HL-60 (cell line): ENCODE results near the gene EARS2.

ENCODE experiments used
- CTCF ChIP-seq: IDR thresholded peaks from one replicate; pipeline ENCODE4 v1.5.1; 2011; ENCODE audit warnings: low read length, control low read depth, inconsistent platforms; ENCODE audit not compliant: insufficient read depth
- GABPA ChIP-seq: IDR thresholded peaks from 2 replicates; pipeline ENCODE4 v1.6.1; 2012; ENCODE audit warnings: low read depth
- POLR2AphosphoS5 ChIP-seq: IDR thresholded peaks from 2 replicates; pipeline ENCODE4 v1.6.1; 2012; ENCODE audit warnings: low read depth
- SPI1 ChIP-seq: IDR thresholded peaks from 2 replicates; pipeline ENCODE4 v1.6.1; 2012; ENCODE audit warnings: low read depth, mild to moderate bottlenecking, borderline replicate concordance
- TF ChIP-seq, protein P1 (sequence below): IDR thresholded peaks from 2 replicates; pipeline ENCODE4 v1.6.1; 2012; ENCODE audit warnings: low read depth; ENCODE audit not compliant: insufficient replicate concordance

DNA sequence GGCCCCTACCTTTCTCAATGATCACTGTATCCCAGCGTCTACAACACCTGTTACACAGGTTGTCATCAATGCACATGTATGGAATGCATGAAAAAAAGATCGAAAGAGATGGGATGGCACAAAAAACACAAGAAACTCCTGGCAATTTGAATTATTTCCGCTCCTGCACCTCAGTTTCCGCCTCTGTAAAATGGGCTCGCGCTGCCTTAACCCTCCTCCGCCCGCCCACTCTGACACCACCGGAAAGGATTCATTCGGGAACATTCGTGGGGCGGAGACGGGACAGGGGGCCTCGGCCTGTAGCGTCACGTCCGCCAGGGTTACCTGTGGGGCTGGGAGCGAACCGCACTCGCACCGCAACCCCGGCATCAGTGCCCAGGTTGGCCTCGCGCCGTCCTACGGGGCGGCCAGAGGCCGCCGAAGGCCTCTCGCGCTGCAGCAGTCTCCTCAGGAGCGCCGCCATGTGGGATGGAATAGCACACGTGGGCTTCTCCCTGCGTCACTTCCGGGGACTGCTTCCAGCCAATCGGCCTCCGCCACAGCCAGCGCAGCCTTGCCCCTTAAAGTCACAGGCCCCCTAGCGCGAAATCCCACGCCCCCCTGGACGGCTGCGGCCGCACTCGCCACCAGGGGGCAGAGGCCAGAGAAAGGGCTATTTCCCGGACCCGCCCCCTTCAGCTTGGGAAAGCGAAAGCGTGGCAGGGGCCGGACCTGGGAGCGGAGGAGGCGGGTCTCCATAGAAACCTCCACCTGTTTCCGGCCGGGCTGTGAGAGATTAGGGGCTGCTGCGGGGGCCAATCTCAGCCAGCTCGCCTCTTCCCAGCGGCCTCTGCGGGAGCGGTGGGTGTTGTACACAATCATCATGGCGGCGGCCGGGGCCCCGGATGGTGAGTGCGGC lies at the start of gene EARS2, which contains the start of gene UBFD1:
- TF ChIP-seq CTCF, result peak; percentile 52
- TF ChIP-seq, protein P1, sequence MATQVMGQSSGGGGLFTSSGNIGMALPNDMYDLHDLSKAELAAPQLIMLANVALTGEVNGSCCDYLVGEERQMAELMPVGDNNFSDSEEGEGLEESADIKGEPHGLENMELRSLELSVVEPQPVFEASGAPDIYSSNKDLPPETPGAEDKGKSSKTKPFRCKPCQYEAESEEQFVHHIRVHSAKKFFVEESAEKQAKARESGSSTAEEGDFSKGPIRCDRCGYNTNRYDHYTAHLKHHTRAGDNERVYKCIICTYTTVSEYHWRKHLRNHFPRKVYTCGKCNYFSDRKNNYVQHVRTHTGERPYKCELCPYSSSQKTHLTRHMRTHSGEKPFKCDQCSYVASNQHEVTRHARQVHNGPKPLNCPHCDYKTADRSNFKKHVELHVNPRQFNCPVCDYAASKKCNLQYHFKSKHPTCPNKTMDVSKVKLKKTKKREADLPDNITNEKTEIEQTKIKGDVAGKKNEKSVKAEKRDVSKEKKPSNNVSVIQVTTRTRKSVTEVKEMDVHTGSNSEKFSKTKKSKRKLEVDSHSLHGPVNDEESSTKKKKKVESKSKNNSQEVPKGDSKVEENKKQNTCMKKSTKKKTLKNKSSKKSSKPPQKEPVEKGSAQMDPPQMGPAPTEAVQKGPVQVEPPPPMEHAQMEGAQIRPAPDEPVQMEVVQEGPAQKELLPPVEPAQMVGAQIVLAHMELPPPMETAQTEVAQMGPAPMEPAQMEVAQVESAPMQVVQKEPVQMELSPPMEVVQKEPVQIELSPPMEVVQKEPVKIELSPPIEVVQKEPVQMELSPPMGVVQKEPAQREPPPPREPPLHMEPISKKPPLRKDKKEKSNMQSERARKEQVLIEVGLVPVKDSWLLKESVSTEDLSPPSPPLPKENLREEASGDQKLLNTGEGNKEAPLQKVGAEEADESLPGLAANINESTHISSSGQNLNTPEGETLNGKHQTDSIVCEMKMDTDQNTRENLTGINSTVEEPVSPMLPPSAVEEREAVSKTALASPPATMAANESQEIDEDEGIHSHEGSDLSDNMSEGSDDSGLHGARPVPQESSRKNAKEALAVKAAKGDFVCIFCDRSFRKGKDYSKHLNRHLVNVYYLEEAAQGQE, result peak; percentile 37
- TF ChIP-seq POLR2AphosphoS5, result no peak; the same call in 1 of the 2 replicates
- peak; percentile 69 for TF ChIP-seq GABPA
- TF ChIP-seq SPI1, result no peak
